ENCODE measurements around the gene LMBR1.

The LMBR1 gene

DNA sequence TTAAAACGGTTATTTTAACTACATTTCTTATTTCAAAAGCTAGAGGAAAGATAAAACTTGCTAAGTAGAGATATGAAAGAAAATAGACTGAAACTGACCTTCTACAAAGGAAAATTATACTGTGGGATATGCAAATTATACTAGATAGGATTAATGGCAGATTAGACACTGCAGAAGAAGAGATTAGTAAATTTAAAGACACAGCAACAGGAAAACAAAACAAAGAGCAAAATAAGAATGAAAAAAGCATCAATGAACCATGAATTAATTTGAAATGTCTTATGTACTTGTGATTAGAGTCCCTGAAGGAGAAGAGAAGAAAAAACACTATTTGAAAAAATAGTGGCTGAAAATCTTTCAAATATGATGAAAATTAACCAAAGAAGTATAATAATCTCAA is 200.1 kb downstream of the LMBR1 start:
- no peak for DNase-seq (ENCODE audit: low read depth in 2 of 2)

DNA sequence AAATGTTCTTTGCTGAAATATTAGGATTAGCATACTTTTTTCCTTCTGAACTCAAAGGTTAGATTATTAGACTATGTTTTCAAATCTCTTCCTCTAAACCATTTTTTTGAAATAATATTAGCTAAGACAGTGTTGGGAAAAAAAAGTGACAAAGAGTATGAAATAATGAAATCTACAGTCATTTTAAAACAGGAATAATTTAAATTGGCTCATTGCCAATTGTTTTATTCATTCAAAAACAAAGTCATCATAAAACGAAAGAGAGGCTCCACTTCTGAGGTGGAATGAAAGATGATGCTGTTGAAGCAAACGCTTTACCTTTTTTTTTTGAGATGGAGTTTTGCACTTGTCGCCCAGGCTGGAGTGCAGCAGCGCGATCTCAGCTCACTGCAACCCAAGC is 201.2 kb downstream of the LMBR1 start:
- DNase-seq (ENCODE audit: low read depth in 2 of 2), result no peak

- no peak for DNase-seq (ENCODE audit: low read depth in 2 of 2)
These were observed 208.3 kb downstream of the LMBR1 start for GRCh38 chr7:156684661-156685060.

DNA sequence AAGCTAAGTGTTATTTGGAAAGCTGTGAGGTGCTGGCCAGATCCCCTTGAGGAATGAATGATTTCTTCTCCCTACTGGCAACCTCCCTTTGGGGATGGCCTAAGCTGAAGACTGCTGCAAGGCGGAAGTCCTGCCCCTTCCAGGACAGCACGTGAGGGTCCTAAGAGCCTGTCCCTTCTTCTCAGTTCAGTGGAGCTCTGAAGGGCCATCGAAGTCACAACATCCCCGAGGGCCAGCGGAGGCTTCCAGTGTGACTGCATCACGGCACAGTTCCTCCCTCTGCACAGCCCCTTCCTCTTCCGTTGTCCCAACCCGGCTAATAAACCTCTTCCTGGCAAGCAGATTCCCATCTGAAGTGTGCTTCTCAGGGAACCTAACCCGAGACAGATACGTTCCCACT is 208.7 kb downstream of the LMBR1 start:
- DNase-seq (ENCODE audit: low read depth in 2 of 2), result no peak

DNA sequence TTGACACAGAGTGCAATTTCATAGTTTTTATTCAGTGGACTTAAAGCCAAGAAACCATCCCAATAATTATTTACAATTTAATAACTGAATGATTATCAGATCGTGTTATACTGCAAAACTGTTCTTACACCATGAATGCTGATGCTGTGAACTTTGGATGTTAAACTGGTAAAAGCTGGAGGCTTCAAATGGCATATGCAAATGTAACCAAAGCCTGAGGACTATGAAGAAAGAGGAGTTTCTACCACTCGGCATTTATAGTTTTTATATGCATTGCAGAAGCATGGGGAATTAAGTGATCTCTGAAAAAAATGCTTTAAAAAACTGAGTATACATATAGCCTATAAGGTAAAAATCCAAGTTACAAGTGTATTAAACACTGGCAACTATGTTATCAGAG is 210.1 kb downstream of the LMBR1 start:
- DNase-seq (ENCODE audit: low read depth in 2 of 2), result no peak

DNA sequence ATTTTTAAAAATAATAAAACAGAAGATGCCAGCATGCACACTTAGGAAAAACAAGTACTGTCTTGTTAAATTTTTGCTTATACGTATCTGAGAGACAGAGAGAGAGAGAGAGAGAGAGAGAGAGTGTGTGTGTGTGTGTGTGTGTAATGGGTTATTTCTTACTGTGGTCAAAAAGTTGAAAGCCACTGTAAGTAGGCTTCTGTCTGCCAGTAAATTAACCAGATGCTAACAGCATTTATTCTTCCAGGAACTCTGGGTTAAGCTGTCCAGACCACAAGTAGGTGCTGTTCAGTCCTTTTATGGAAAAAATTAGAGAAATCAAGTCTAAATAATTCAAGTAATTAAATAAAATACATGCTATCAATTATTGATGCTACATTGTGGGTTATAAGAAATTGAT is 212.7 kb downstream of the LMBR1 start:
- no peak for DNase-seq (ENCODE audit: low read depth in 2 of 2)

DNA sequence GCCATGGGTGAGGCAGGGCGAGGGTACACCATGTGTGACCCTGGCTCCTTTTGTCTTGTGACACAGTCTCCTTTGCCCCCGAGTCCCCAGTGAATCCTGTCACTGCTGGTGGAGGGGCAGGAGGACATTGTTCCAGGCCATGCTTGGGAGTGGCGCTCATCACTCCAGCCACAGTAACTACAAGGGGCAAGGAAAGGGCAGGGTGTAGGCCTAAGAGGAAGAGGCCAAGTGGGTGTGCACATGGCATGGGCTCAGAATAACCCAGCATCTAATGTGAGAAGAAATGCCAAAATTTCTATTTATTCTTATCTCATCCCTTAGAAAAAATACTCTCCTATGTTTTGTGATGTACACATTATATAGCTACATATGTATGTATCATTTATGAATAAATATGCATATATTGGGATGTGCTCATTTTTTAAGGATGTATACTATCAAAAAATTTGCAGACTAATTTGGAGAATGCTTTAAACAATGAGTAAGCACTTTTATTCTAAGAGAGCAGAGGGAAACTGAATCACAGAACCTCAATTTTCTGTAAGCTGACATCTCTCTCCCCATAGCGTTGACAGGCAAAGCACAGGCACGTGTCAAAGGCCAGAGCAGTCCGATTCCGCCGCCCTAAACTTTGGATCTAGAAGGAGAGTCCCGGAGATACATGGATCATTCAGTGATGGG is 215.5 kb downstream of the LMBR1 start:
- no peak for DNase-seq (ENCODE audit: low read depth in 2 of 2)

DNA sequence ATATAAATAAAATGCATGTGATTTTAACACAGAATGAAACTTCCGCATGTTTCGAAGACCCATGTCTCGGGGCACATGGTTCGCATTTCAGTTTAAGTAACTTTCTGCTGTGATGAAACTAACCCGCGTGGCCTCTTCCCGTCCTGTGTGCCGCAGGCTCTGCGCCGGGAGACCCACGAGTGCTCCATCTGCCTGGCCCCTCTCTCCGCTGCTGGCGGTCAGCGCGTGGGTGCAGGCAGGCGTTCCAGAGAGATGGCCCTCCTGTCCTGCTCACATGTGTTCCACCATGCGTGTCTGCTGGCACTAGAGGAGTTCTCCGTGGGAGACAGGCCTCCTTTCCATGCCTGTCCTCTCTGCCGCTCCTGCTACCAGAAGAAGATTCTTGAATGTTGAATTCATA is 216.7 kb downstream of the LMBR1 start:
- no peak for DNase-seq (ENCODE audit: low read depth in 2 of 2)

GRCh38 chr7:156675721-156676120 is 217.3 kb downstream of the LMBR1 start:
- DNase-seq (ENCODE audit: low read depth in 2 of 2), result no peak

GRCh38 chr7:156673902-156674301 is 219.1 kb downstream of the LMBR1 start:
- DNase-seq (ENCODE audit: low read depth in 2 of 2), result no peak

DNA sequence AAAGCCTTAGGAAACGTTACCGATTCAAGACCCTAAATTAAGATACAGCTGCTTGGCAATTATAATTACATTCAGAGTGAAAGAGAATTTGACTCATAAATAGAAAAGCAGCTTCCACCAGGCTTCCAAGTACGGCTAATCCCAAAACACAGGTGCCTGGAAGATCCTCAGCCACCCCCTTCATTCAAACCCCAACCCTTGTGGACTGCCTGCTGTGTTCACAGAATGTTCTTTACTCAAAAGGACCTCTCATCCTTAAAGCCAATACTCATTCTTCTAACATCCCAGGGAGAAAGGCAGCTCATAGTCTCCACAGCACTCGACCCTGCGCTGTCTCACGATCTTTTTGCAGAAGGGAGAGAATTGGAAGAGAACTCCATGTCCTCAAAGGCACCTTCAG is 219.5 kb downstream of the LMBR1 start:
- no peak for DNase-seq (ENCODE audit: low read depth in 2 of 2)

DNA sequence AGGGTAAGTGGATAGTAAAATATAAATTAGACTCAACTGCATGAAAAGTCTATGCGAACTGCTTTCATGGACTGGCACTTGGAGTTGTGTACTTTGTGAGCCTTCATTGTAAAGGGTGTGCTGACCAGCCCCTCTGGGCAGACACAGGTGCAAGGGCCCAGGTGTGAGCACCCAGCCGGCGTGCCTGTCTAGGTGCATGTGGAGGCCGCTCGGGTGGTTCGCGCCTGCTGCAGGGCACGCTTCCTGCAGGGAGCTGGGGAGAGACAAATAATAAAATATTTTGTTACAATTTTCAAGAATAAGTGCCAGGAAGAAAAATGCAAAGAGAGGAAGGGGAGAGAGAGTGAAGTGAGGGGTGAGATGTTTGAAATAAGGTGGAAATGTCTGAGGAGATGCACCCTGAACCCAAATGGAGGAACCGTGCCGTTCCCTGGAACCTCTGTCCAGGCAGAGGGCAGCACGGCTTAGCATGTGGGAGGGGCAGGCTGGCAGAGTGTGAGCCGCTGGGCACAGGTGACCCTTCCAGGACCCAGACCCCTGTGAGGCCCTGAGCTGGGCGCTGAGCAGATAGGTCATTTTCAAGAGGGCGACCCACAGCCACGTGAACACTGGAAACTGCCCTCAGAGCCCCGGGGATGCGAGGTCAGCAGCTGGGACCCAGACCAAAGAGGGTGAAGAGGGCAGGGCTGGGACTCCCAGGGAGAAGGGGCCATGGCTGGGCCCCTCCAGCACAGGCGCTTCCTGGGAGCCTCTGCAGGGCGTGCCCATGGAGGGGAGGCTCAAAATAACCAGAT is 223.8 kb downstream of the LMBR1 start:
- DNase-seq (ENCODE audit: low read depth in 2 of 2), result no peak

DNA sequence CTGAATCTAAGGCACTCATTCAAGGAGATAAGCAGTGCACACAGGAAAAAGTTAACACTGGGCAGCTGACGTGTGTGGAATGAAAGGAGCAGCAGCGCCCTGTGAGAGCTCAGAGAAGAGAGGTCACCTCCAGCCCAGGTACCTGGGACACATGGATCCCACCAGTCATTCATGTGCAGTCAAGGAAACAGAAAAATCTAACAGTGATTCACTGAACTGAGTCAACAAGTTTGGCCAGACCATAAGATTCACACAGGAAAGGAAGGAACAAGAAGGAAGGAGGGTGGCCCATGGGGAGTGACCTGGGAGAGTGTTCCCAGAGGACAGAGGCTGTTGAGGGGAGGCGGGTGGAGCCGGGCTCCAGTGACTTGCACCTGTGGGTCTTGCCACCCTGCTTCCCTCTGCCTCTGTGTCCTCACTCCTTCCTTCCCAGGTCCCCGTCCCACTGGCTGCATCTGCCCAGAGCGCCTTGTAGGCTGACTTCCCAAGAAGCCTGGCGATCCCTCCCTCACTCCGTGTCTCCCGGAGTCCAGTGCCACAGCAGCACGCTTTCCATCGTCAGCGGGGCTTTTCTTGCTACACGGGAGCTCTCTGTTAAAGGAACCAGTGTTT is 224.7 kb downstream of the LMBR1 start:
- DNase-seq (ENCODE audit: low read depth in 2 of 2), result no peak

- no peak for DNase-seq (ENCODE audit: low read depth in 2 of 2)
These were observed 225.9 kb downstream of the LMBR1 start for GRCh38 chr7:156667110-156667426.

- no peak for DNase-seq (ENCODE audit: low read depth in 2 of 2)
These were observed 226.4 kb downstream of the LMBR1 start for GRCh38 chr7:156666368-156667109.

DNA sequence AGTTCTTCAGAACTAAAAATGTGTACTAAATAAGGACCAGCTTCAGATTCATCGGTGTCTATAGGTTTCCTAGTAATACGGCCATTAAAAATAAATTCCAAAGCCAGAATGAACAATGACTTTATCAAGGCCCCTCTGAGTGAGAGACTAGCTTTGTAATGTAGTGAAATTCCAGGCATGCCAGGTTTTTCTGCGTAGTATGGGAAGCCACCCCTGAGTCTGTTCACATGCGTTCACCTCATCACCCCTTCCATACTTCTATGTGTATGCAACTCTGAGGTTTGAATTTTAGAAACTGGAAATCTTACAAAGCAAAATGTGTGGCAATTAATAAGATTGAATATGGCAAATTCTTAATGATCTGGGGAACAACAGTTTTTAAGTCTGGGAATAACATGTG is 227.9 kb downstream of the LMBR1 start:
- DNase-seq (ENCODE audit: low read depth in 2 of 2), result no peak

GRCh38 chr7:156662277-156662676 is 230.7 kb downstream of the LMBR1 start:
- DNase-seq (ENCODE audit: low read depth in 2 of 2), result no peak

- DNase-seq (ENCODE audit: low read depth in 2 of 2), result no peak
These were observed 231.3 kb downstream of the LMBR1 start for GRCh38 chr7:156661637-156662036.

DNA sequence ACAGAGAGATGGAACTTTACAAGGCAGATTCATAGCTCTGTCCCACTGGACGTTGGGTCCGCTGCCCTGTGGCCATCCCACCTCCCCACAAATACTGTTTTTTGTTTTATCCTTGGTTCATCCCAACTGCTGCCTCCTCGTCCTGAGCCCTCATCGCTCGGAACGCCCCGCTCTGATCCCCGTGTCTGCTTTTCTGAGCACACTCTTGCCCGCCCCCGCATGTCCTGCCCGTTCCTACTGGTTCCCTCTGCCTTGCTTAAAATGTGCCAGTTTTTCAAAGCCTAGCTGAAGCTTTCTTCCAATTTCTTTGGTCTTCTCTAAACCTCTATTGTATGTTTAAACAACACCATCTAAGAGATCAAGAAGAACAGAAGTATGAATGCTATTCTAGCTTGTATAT is 233.0 kb downstream of the LMBR1 start:
- no peak for DNase-seq (ENCODE audit: low read depth in 2 of 2)

GRCh38 chr7:156659203-156659602 is 233.8 kb downstream of the LMBR1 start:
- no peak for DNase-seq (ENCODE audit: low read depth in 2 of 2)

- DNase-seq (ENCODE audit: low read depth in 2 of 2), result no peak
These were observed 235.3 kb downstream of the LMBR1 start for GRCh38 chr7:156657681-156658080.

- no peak for DNase-seq (ENCODE audit: low read depth in 2 of 2)
These were observed 236.4 kb downstream of the LMBR1 start for GRCh38 chr7:156656598-156656997.

DNA sequence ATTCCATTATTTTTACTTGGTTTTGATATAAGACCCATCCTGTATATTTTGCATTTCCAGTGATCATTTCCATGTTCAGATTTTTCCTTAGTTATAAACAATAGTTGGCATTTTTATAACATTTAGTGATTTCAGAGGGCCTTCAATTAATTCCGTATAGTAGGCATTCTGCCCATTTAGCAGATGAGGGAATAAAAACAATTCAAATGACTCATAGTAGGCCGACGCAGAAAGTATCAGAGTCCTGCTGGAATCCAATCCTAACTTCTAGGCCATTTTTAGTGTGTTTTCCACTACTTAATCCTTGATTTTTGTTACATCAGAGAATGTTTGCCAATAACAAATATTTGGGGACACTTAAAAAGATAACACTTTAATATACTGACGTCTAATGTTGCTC is 237.0 kb downstream of the LMBR1 start:
- no peak for DNase-seq (ENCODE audit: low read depth in 2 of 2)
